Measurements from ENCODE around the gene MAP4K1.

Gene MAP4K1

DNA sequence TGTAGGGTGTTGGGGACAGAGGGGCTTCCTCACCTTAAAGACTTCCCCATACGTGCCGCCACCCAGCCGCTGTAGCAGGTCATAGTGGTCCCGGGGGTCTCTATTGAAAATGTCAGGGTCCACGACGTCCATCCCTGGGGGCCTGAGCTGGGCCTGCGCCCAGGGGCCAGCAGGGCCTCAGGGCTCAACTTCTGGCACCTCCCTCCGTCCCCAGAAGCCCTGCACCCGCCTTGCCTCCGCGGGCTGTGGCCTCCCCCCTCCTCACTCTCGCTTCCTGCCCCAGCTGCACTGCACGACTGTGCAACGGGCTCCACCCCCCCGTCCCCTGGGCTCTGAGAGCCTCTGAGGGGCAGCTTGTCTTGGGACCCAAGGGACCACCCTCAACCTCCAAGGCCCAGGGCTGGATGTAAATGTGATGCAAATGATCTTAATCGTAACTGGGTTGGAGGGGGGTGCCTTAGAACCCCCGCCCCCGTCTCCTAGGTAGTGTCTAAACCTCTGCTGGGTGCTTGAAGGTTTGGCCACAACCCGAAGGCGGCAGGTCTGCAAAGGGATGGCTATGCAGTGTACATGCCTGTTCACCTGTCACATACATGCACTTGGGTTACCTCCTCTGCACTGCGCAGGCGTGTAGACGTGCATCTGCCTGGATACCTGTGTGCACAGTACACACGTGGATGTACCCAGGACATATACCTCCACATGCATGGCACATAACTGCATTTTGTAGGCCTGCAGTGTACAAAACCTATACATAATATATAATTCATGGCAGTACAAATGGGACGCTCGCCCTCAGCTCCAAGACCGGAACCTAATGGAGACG, at the start of gene MAP4K1:
MAP4K1 (minus strand) TSS at position 190 of the 826 bp plus-strand sequence; CDS start at position 132, 58 bp downstream.
- Mint-ChIP-seq H3K27ac (peak within 1 kb of the TSS; percentile 100), H3K36me3 (peaks cover 18% of the 10 kb centered on the region), H3K4me1 (peaks cover 56% of the 10 kb centered on the region), H3K9me3 (no peaks in the 10 kb centered on the region), H3K27me3 (no peaks in the 10 kb centered on the region), H3K4me3 (peak within 1 kb of the TSS; percentile 100)

DNA sequence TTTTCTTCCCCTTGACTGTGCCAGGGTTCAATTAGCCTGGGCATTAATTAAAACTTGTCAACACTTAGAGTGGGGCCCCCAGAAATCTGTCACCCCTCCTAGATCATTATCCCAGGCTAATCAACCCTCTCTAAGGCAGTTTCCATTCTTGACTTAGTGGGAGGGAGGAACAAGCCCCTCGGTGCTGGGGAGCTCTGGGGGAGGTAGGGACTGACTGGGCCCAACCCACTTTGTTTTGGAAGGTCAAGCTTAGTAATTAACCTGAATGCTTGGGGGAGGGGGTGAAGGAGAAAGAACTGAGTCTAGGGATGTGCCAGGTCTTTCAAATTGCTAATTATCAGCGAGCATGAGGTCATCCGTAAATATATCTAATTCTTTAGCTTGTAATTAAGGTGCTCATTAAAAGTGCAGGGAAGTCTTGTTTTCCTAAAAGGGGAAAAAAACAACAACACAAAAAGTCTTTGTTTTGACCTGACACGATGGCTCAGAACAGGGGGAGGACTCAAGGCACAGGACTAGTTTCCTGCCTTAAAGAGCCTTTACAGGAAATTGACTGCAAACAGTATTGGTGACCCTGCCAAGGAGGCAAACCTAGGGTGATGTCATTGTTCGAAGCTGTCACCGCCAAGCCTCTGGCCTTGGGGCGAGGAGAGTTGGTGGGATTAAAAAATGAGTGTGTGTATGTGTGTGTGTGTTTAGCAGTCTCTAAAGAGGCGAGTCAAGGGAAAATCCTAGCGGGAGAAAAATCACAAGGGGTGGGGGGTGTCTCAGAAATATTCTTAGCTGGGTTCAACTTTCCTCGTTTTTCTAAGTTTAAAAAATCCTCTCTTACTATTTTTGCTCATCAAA, 49.1 kb upstream of the MAP4K1 start:
- Mint-ChIP-seq H3K4me1 (peaks cover 53% of the 10 kb centered on the region), H3K27me3 (peaks cover 14% of the 10 kb centered on the region), H3K27ac (no peak overlapping the region), H3K9me3 (no peaks in the 10 kb centered on the region), H3K36me3 (peaks cover 6% of the 10 kb centered on the region), H3K4me3 (no peak overlapping the region)

DNA sequence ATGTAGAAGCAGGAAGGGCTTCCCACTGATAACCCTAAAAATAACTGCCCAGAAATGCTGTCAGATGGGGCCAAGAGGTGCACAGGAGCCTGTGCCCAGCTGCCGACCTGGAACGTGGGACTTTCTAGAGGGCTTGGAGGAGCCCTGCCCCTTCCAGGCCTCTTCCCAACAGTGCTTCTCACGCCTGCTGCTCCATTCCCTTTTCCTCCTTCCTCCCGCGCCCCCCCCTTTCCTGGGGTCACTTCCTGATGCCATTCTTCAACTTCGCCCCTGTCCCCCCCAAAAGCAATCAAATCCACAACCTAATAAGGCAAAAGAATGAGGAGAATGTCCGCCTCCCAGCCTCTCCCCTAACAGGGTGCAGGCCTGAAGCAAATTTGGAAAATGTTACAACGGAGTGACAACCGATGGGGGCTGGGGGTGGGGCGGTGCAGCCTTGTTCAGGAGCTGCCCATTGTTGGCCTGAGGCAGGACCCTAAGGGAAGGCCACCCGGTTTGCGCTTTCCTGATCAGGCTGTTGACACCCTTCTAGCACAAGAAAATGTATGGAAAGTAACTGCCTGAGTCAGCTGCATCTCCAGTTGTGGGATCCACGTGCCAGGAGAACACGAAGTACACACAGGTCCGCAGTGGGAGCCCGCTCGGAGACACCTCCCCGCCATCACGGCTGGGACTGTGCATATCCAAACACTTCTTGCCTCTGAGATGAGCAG, 48.4 kb upstream of the MAP4K1 start:
- H3K4me1 Mint-ChIP-seq: peaks cover 51% of the 10 kb centered on the region
- no peaks in the 10 kb centered on the region for H3K9me3 Mint-ChIP-seq
- H3K36me3 Mint-ChIP-seq: peaks cover 6% of the 10 kb centered on the region
- H3K27ac Mint-ChIP-seq: no peak overlapping the region
- peaks cover 17% of the 10 kb centered on the region for H3K27me3 Mint-ChIP-seq
- no peak overlapping the region for H3K4me3 Mint-ChIP-seq

DNA sequence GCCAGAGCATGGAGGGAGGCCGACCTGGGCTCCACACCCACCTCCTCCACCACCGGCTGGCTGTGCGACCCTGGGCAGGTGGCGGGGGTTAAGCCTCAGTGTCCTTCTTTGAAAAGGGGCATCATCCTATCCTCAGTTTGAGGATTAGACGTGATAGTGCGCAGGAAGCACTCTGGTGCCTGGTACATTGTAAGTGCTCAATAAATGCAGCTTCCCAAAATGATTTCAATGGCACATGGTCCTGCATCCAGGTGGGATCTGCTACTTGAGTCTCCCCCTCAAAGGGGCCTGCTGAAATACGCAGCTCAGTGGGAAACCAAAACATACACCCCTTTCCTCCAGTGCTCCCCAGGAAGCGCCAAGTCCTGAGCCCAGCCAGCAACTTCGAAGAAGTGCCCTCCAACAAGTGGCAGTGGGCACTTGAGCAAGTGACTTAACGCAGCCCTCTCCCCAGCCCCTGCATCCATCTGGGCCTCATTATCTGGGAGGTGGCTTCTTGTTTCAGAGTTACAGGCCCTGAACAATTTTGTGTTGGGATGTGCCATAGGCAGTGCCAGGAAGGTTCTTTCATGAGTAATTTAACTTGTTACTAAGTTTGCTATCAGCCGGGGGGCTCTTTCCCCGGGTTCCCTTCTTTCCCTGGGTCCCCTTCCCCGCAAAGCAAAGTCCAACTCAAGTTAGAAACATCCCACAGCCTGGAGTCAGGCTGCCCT, 47.6 kb upstream of the MAP4K1 start:
- no peak overlapping the region for H3K27ac Mint-ChIP-seq
- H3K36me3 Mint-ChIP-seq: peaks cover 7% of the 10 kb centered on the region
- no peak overlapping the region for H3K4me3 Mint-ChIP-seq
- H3K27me3 Mint-ChIP-seq: peaks cover 21% of the 10 kb centered on the region
- no peaks in the 10 kb centered on the region for H3K9me3 Mint-ChIP-seq
- H3K4me1 Mint-ChIP-seq: peaks cover 48% of the 10 kb centered on the region

DNA sequence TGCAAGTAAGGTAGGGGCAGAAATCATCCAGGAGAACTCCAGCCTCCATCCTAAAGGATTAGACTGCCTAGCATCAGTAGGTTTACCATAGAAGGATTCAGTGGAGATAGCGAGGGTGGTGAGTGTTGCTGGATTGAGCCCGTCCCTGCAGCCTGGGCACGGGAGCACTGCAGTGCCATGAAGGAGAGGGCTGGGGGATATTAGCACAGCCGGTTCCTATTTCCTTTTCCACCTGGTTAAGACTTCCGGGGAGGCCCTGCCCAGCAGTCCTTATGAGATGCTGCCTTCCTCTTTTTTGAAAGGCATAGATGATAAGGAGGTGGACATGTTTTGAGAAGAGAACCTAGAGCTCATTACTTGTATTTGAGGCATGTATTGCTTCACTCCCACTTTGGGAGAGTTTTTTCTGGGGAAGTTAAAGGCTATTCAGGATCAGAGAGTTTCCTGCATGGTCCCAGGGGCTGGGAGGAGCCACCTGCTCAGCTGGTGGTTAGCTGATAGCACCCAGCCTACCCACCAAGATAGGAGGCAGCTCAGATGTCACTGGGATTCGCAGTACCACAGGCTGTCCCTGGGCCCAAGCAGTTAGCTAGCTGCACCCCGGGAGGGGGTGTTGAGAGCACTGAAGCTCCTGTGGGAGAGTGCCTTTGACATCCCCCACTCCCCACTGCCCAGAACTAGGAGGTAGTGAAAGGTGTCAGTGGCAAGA, 46.9 kb upstream of the MAP4K1 start:
- H3K4me1 Mint-ChIP-seq: peaks cover 41% of the 10 kb centered on the region
- peaks cover 19% of the 10 kb centered on the region for H3K27me3 Mint-ChIP-seq
- peaks cover 7% of the 10 kb centered on the region for H3K36me3 Mint-ChIP-seq
- H3K9me3 Mint-ChIP-seq: no peaks in the 10 kb centered on the region
- peak overlapping the region; percentile 7 for H3K4me3 Mint-ChIP-seq
- no peak overlapping the region for H3K27ac Mint-ChIP-seq

DNA sequence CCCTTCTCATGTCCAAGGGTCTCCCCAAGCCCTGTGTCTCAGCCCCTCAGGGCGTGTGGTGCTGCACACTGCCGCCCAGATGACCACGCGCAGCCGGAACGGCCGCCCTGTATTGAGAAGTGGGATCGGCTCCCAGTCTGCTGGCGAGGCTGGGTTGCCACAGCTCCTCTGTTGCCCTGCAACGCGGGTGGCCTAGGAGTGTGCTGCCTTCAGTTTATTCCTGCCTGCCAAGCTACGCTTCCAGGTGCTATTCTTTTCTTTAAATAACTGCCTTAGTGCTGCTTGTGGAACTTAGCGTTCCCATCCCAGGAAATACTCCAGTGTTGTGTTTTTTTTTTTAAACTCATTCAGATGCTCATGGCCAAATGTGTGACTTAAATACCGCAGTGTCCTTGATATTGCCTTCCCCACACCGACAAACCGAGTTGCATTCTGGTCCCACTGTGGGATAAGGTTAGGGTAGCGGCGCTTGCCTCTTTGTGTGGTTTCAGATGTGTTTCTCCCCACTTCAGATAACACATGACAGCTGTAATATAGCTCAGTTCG, 46.3 kb upstream of the MAP4K1 start:
- Mint-ChIP-seq H3K9me3 (no peaks in the 10 kb centered on the region), H3K36me3 (peaks cover 7% of the 10 kb centered on the region), H3K27me3 (peaks cover 19% of the 10 kb centered on the region), H3K27ac (no peak overlapping the region), H3K4me3 (peak overlapping the region; percentile 7), H3K4me1 (peaks cover 37% of the 10 kb centered on the region)

DNA sequence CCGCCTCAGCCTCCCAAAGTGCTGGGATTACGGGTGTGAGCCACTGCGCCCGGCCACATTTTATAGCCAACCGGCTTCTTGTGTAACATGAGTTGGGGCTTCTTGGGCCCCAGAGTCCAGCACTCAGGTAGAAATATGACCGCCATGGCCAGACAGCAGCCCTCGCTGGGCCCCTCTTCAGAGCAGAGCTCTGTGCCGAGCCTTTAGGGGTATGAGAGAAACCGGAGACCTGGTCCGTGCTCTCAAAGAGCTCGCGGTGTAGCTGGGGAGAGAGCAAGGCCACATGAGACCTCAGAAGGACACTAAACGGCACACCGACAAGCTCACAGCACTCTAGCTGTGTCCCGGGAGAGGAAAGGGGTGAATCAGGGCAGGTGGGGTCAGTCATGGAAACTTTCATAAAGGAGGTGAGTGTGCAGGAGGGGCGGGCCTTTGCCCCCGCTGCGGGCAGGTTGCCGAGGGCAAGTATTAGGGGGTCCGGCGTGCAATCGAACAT, 45.5 kb upstream of the MAP4K1 start:
- H3K4me3 Mint-ChIP-seq: no peak overlapping the region
- peaks cover 37% of the 10 kb centered on the region for H3K4me1 Mint-ChIP-seq
- peaks cover 19% of the 10 kb centered on the region for H3K27me3 Mint-ChIP-seq
- H3K9me3 Mint-ChIP-seq: no peaks in the 10 kb centered on the region
- H3K36me3 Mint-ChIP-seq: peaks cover 7% of the 10 kb centered on the region
- H3K27ac Mint-ChIP-seq: no peak overlapping the region

DNA sequence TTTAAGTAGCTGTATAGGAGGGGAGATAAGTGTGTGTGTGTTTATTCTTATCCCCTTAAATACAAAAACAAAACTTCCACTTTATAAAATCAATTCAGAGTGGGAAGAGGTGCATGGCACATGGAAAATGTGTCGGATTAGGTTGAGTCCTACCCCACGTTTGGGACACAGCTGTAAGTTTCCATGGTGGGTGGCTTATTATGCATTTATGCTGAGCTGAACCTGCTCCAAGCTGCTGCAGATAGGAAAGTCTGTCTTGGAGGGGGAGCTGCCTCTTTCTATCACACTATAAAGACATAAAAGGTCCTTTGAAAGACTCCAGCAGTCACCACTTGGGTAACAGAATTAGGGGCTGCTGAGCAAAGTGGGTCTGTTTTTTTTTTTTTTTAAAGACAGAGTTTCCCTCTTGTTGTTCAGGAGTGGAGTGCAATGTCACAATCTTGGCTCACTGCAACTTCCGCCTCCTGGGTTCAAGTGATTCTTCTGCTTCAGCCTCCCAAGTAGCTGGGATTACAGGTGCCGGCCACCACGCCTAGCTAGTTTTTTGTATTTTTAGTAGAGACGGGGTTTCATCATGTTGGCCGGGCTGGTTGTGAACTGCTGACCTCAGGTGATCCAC, 44.9 kb upstream of the MAP4K1 start:
- peaks cover 7% of the 10 kb centered on the region for H3K36me3 Mint-ChIP-seq
- H3K9me3 Mint-ChIP-seq: no peaks in the 10 kb centered on the region
- peaks cover 20% of the 10 kb centered on the region for H3K27me3 Mint-ChIP-seq
- H3K27ac Mint-ChIP-seq: no peak overlapping the region
- H3K4me1 Mint-ChIP-seq: peaks cover 37% of the 10 kb centered on the region
- no peak overlapping the region for H3K4me3 Mint-ChIP-seq

DNA sequence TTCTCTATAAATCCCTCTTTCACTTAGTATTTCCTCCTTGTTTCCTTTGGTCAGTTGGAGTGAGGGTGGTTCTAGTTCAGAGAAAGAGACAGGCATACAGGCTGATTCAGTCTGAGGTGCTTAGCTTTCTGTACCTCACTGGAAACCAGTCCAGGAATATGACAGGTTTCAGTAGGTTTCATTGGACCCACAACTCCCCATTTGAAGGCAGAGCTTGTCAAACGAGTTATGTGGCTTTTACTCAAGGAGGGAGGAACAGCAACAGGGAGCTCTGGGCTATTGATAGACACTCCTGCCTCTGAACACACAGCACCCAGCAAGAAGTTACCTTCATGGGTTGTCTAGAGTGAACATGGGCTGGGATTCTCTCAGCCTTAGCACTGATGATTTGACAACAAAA, 44.2 kb upstream of the MAP4K1 start:
- Mint-ChIP-seq H3K27me3 (peaks cover 20% of the 10 kb centered on the region), H3K4me3 (no peak overlapping the region), H3K27ac (no peak overlapping the region)

DNA sequence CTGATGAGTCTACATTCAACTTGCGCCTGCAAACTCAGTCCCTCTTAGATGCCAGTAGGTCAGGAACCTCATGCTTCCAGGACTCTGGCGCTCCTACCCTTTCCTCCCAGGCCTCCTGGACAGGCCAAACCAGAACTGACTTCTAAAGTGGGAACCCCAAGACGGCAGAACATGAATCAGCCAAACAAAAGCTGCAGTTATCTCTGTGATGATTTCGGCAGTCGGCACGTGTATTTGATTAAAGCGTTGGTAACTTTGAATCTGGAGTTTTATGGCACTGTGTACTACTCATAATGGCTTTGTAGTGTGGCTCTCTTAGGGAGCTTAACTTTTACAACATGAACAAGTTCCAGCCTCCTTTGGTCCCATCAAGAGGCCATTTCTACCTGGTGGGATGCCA, 43.4 kb upstream of the MAP4K1 start:
- Mint-ChIP-seq H3K27ac (no peak overlapping the region), H3K27me3 (peaks cover 20% of the 10 kb centered on the region), H3K36me3 (peaks cover 6% of the 10 kb centered on the region), H3K4me1 (peaks cover 42% of the 10 kb centered on the region), H3K4me3 (no peak overlapping the region), H3K9me3 (no peaks in the 10 kb centered on the region)

More for the DNA sequence above, 44.2 kb upstream of the MAP4K1 start:
- Mint-ChIP-seq H3K9me3 (no peaks in the 10 kb centered on the region), H3K36me3 (peaks cover 6% of the 10 kb centered on the region), H3K4me1 (peaks cover 39% of the 10 kb centered on the region)

DNA sequence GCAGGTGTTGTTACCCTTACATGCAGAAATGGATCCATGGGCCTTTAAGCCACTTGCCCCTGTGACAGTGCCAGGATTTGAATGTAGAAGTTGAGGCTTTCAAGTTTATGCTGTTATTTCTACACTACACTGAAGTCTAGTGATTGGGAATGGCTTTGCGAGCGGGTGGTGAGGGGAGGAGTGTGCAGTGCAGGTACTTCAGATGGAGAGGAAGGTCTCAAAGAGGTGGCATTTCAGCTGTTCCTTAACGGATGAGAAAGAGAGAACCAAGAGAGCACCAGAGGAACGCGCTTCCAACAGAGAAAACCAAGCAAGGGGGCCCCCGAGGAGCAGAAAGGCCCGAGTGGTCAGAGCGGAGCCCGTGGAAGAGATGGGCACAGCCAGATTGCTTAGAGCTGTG, 43.0 kb upstream of the MAP4K1 start:
- Mint-ChIP-seq H3K4me3 (no peak overlapping the region), H3K27ac (no peak overlapping the region), H3K27me3 (peaks cover 20% of the 10 kb centered on the region), H3K4me1 (peaks cover 46% of the 10 kb centered on the region), H3K9me3 (no peaks in the 10 kb centered on the region), H3K36me3 (peaks cover 6% of the 10 kb centered on the region)

DNA sequence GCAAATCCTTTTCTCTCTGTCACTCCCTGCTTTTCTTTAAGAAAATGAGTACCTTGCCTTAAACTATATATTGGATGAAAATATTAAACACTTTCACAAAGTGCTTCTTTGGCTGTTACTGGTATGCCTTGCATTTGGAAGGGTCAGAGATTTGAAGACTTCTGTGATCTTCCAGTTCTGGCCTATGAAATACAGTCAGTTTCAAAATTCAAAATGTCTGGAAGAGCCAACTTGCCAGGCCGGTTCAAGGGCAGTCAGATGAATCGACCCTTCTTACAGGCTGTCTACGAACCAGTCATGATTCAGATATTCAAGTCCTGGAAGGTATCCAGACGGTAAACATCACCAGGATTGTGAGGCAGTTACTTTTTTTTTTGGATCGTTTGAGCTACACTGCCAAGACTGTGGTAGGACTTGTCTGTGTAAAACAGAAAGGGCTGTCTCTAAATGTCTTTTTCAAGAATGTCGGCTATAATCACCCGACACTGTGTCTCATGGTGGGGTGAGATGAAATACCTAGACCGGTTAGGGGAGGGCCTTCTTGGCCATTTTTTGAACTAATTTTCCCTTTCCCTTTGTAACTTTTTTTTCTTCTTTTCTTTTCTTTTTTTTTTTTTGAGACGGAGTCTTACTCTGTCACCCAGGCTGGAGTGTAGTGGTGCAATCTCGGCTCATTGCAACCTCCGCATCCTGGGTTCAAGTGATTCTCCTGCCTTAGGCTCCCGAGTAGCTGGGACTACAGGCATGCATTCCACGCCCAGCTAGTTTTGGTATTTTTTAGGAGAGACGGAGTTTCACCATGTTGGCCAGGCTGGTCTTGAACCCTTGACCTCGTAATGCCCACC, 40.9 kb upstream of the MAP4K1 start:
- Mint-ChIP-seq H3K9me3 (no peaks in the 10 kb centered on the region), H3K4me3 (no peak overlapping the region), H3K4me1 (peaks cover 55% of the 10 kb centered on the region), H3K27me3 (peaks cover 19% of the 10 kb centered on the region), H3K27ac (no peak overlapping the region), H3K36me3 (peaks cover 4% of the 10 kb centered on the region)

DNA sequence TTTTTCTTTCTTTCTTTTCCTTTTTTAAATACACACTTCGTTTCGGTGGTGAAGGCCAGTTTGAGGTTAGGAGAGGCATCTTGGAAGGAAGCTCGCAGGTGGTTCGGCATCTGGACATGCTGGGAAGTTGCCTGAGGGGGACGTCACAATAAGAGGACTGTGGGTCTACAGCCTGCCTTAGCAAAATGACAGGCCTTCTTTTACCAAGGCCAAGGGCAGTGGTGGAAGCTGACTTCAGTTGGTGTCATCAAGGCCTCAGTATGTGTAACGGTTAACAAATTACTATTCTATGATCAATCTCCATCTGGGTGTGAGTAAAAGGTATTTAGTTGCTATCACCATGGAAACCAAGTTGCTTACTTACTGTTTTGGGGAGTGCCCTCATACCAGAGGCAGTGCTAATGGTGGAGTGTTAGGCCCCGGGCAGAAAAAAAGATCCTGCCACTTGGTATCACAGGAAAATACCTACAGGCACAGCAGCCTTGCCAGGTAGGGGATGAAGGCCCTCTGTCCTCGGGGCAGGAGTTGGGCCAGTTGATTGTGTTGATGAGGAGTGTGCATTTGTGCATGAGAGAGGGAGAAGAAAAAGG, 40.0 kb upstream of the MAP4K1 start:
- peak overlapping the region; percentile 26 for H3K4me3 Mint-ChIP-seq
- peak overlapping the region; percentile 41 for H3K27ac Mint-ChIP-seq
- peaks cover 57% of the 10 kb centered on the region for H3K4me1 Mint-ChIP-seq
- H3K9me3 Mint-ChIP-seq: no peaks in the 10 kb centered on the region
- peaks cover 19% of the 10 kb centered on the region for H3K27me3 Mint-ChIP-seq
- H3K36me3 Mint-ChIP-seq: peaks cover 6% of the 10 kb centered on the region

All from activated naive CD4-positive, alpha-beta T cell treated with anti-CD3 and anti-CD28 coated beads, Interleukin-2, amount 50 U/mL, for 24 hours (primary cell).